K562 (cell line): Measurements from ENCODE around the gene NSMF. TPM values are rescaled to one million over a fixed set of nuclear protein-coding genes. Genes with fewer than 3 reads are reported as not detected.

ENCODE experiments used
- ADNP ChIP-seq: fragments of 200-800 bp; sonication (Bioruptor generic); IDR thresholded peaks from 2 replicates; pipeline ENCODE4 v1.6.1; 2016; ENCODE audit warnings: missing genetic modification characterization, missing compliant biosample characterization
- ARID4B ChIP-seq: sonication (generic); formaldehyde crosslinking; IDR thresholded peaks from 2 replicates; pipeline ENCODE4 v1.8.0; 2022; ENCODE audit warnings: mild to moderate bottlenecking, missing genetic modification reagents
- CCNT2 ChIP-seq: IDR thresholded peaks from 2 replicates; pipeline ENCODE4 v1.6.1; 2011; ENCODE audit warnings: borderline replicate concordance, low read depth, mild to moderate bottlenecking, moderate library complexity, mixed read lengths, low read length; ENCODE audit not compliant: insufficient read length; ENCODE audit errors: extremely low read depth
- EWSR1 ChIP-seq: fragments of 450-650 bp; IDR thresholded peaks from 2 replicates; pipeline ENCODE4 v1.6.1; 2018; ENCODE audit warnings: borderline replicate concordance, mild to moderate bottlenecking, low read depth, moderate library complexity; ENCODE audit not compliant: partially characterized antibody
- FUS ChIP-seq: fragments of 200-400 bp; formaldehyde crosslinking; optimal IDR thresholded peaks from 2 replicates; pipeline ENCODE3; 2017; ENCODE audit warnings: low read depth, low read length
- GTF2A2 ChIP-seq: IDR thresholded peaks from 2 replicates; pipeline ENCODE4 v1.6.1; 2016; ENCODE audit warnings: mild to moderate bottlenecking, missing genetic modification characterization, missing compliant biosample characterization
- JUNB ChIP-seq: fragments of 450-650 bp; formaldehyde crosslinking; conservative IDR thresholded peaks from 2 replicates; pipeline ENCODE4 v1.4.0; 2020; ENCODE audit warnings: mild to moderate bottlenecking
- PHF21A ChIP-seq: fragments of 450-650 bp; IDR thresholded peaks from 2 replicates; pipeline ENCODE4 v1.6.1; 2017; ENCODE audit warnings: low read depth, borderline replicate concordance
- STAT5B ChIP-seq: fragments of 250-450 bp; sonication (Bioruptor Pico); IDR thresholded peaks from 2 replicates; pipeline ENCODE4 v1.8.0; 2021; ENCODE audit warnings: mild to moderate bottlenecking, inconsistent platforms
- THAP7 ChIP-seq: fragments of 250-450 bp; sonication (Bioruptor Pico); IDR thresholded peaks from 2 replicates; pipeline ENCODE4 v1.5.0; 2021
- ZBTB40 ChIP-seq, 2 experiments: fragments of 450-650 bp in 1 of 2; sonication (generic) in 1 of 2; formaldehyde crosslinking in 1 of 2; IDR thresholded peaks; 2 replicates each; pipeline versions ENCODE4 v1.7.1 to v1.9.0; 2016 to 2022; ENCODE audit warnings: inconsistent platforms in 1 of 2, mild to moderate bottlenecking in 1 of 2, missing genetic modification reagents in 1 of 2
- ZNF695 ChIP-seq: fragments of 450-650 bp; formaldehyde crosslinking; IDR thresholded peaks from 2 replicates; pipeline ENCODE4 v1.4.0; 2020; ENCODE audit warnings: mild to moderate bottlenecking, moderate library complexity
- ZNF75A ChIP-seq: fragments of 450-650 bp; formaldehyde crosslinking; IDR thresholded peaks from 2 replicates; pipeline ENCODE4 v1.4.0; 2020; ENCODE audit warnings: mild to moderate bottlenecking
- polyA plus RNA-seq, 8 experiments: library from polyadenylated mRNA; depleted of rRNA in 4 of 8; stranded (reverse) in 5 of 8; unstranded in 3 of 8; fragments of >200 nt; fragmentation: Nextera tagmentation in 2 of 8; fragmentation: Illumina TruSeq in 1 of 8; extraction: Ambion mirVana in 2 of 8; extraction: Trizol in 1 of 8; gene quantifications; 2 replicates each; pipeline versions ENCODE4 v1.2.1 to v1.2.3, GENCODE V29; 2011 to 2014; ENCODE audit warnings: inconsistent platforms in 1 of 8, missing spikeins in 1 of 8
- total RNA-seq, 7 experiments: library from RNA; depleted of rRNA in 6 of 7; stranded (reverse); fragments of >200 nt in 6 of 7; fragmentation: Illumina TruSeq in 2 of 7; extraction: Trizol in 2 of 7; gene quantifications; 2 replicates each; pipeline versions ENCODE4 v1.2.1 to v1.2.3, GENCODE V29; 2011 to 2021; ENCODE audit warnings: low replicate concordance in 1 of 7

NSMF gene
- total and polyA plus RNA-seq, 9 of the 15 experiments (the other 6 are each of a cell fraction or from before 2014, with no cell fraction given): 0.20 to 82.7 (median 29.3) TPM

GRCh38 chr9:137435980-137436760 is 23.0 kb downstream of the NSMF start (continued):
- TF ChIP-seq ADNP (tag): no peak
- TF ChIP-seq GTF2A2 (tag): no peak
- TF ChIP-seq EWSR1: no peak
- no peak for TF ChIP-seq ZNF695 (CRISPR knock-in tag)
- no peak for TF ChIP-seq THAP7
- no peak for TF ChIP-seq ARID4B (CRISPR knock-in tag)
- TF ChIP-seq PHF21A: no peak
- peak; percentile 69 for TF ChIP-seq CCNT2
- TF ChIP-seq JUNB (CRISPR knock-in tag): peak; percentile 76
- TF ChIP-seq STAT5B (CRISPR knock-in tag): no peak
- no peak for TF ChIP-seq ZBTB40 (IDR thresholded peaks at IDR 0.05)
- TF ChIP-seq ZBTB40 (CRISPR knock-in tag; IDR thresholded peaks at IDR 0.05): no peak
- TF ChIP-seq ZNF75A (CRISPR knock-in tag): no peak
- no peak for TF ChIP-seq FUS
